Fibroblast of the aortic adventitia (primary cell): ENCODE data around the gene MMP28. TPM values are rescaled to one million over a fixed set of nuclear protein-coding genes. Genes with fewer than 3 reads are reported as not detected.

Experiments
- DNase-seq: peaks from one replicate; pipeline ENCODE4 v3.0.0-alpha.2; 2010; ENCODE audit warnings: low read depth
- H3K4me3 ChIP-seq: 2 replicates; pipeline ENCODE4 v1.5.1; 2011; ENCODE audit warnings: low read depth, mild to moderate bottlenecking, control low read depth, low read length, moderate library complexity
- CTCF ChIP-seq: IDR thresholded peaks from 2 replicates; pipeline ENCODE4 v1.5.1; 2011; ENCODE audit warnings: mild to moderate bottlenecking, low read length, control low read depth, inconsistent platforms; ENCODE audit not compliant: insufficient read depth
- total RNA-seq: library from RNA; depleted of rRNA; stranded (reverse); fragments of >200 nt; gene quantifications from 2 replicates; pipeline ENCODE4 v1.2.3, GENCODE V29; 2012; ENCODE audit warnings: low replicate concordance

The MMP28 gene
- total RNA-seq, 1 donor = 0.09 TPM

- DNase-seq = no peak
- no peak overlapping the region for H3K4me3 ChIP-seq
- no peak for TF ChIP-seq CTCF
Measured at GRCh38 chr17:35740997-35741931, 54.2 kb downstream of the MMP28 start.

GRCh38 chr17:35740216-35740615 is 55.2 kb downstream of the MMP28 start:
- no peak for DNase-seq
- no peak for TF ChIP-seq CTCF
- no peak overlapping the region for H3K4me3 ChIP-seq

- no peak for DNase-seq
- TF ChIP-seq CTCF = no peak
- H3K4me3 ChIP-seq = no peak overlapping the region
Measured at GRCh38 chr17:35738519-35739133, 56.8 kb downstream of the MMP28 start.

- no peak for DNase-seq
- no peak for TF ChIP-seq CTCF
- H3K4me3 ChIP-seq = no peak overlapping the region
Measured at GRCh38 chr17:35736236-35736635, 59.2 kb downstream of the MMP28 start.

- no peak for DNase-seq
- H3K4me3 ChIP-seq = no peak overlapping the region
- no peak for TF ChIP-seq CTCF
Measured at GRCh38 chr17:35735036-35735805, 60.2 kb downstream of the MMP28 start.

GRCh38 chr17:35734396-35734795 is 61.0 kb downstream of the MMP28 start:
- no peak for TF ChIP-seq CTCF
- DNase-seq = no peak
- H3K4me3 ChIP-seq = no peak overlapping the region
